AG09309 (cell line): ENCODE results near the gene SH3BP2.

Experiments
- DNase-seq: peaks from one replicate; pipeline ENCODE4 v3.0.0-alpha.2; 2010; ENCODE audit warnings: low read depth
- H3K4me3 ChIP-seq: 2 replicates; pipeline ENCODE4 v1.5.1; 2011; ENCODE audit warnings: mild to moderate bottlenecking, low read depth, low read length, moderate library complexity; ENCODE audit not compliant: control insufficient read depth
- TF ChIP-seq, protein P1 (sequence below): IDR thresholded peaks from 2 replicates; pipeline ENCODE4 v1.5.1; 2011; ENCODE audit warnings: mild to moderate bottlenecking, low read depth, low read length, inconsistent platforms; ENCODE audit not compliant: insufficient read depth, control insufficient read depth; ENCODE audit errors: missing control alignments

Gene SH3BP2

DNA sequence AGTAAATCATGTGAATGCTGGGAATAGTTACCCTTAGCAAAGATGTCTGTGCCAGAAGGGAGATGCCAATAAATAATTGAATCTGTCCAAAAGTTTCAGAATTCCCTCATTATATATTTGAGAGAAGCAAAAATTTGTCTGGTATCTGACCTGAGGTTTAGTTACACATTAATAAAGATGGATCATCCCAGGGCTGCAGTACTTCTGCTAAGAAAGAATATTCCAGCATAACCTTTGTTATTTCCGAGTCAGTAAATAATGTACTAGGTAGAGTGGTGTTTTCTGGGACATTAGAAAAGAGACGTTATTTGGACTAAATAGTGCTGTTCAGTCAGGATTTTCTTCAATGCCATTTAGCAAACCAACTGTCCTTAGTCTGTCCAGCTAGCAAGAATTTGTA, 77.2 kb downstream of the SH3BP2 start:
- no peak overlapping the region for H3K4me3 ChIP-seq
- TF ChIP-seq, protein P1, sequence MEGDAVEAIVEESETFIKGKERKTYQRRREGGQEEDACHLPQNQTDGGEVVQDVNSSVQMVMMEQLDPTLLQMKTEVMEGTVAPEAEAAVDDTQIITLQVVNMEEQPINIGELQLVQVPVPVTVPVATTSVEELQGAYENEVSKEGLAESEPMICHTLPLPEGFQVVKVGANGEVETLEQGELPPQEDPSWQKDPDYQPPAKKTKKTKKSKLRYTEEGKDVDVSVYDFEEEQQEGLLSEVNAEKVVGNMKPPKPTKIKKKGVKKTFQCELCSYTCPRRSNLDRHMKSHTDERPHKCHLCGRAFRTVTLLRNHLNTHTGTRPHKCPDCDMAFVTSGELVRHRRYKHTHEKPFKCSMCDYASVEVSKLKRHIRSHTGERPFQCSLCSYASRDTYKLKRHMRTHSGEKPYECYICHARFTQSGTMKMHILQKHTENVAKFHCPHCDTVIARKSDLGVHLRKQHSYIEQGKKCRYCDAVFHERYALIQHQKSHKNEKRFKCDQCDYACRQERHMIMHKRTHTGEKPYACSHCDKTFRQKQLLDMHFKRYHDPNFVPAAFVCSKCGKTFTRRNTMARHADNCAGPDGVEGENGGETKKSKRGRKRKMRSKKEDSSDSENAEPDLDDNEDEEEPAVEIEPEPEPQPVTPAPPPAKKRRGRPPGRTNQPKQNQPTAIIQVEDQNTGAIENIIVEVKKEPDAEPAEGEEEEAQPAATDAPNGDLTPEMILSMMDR: no peak
- no peak for DNase-seq

DNA sequence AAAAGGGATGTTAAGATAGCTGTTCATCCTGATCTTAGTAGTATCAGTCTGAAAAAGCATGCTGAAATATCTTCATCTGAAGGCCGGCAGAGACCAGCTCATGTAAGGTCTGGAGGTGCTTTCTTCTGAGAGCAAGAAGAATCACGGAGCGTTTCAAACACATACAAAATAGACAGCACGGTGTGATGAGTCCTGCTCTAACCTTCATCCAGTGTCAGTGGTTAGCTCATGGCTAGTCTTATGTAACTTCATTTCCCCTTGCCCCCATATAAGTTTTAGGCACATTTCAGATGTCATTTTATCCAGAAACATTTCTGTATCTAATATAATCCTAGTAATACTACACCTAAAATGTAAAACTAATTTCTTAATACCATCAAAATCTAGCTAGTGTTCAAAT, 78.6 kb downstream of the SH3BP2 start:
- H3K4me3 ChIP-seq: no peak overlapping the region
- DNase-seq: no peak
- TF ChIP-seq, protein P1: no peak

DNA sequence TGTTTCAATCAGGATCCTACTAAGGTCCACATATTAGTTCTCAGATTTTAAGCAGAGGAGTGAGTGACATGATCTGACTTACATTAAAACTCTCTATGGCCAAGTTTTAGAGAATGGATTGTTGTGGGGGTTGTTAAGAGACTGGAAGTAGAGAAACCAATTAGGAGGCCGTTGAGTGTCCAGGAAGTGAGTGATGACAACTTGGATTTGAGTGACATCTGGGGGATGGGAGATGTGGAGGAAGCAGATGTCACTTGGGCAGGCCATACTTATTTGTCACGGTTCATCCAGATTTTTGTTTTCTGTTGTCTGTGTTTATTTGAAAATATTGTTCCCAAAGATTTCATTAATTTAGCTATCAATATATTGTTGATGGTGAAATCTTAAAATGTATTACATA, 79.0 kb downstream of the SH3BP2 start:
- DNase-seq: no peak
- TF ChIP-seq, protein P1: no peak
- no peak overlapping the region for H3K4me3 ChIP-seq

- TF ChIP-seq, protein P1: no peak
- H3K4me3 ChIP-seq: no peak overlapping the region
- DNase-seq: no peak
These were observed 80.4 kb downstream of the SH3BP2 start for GRCh38 chr4:2873329-2873728.

DNA sequence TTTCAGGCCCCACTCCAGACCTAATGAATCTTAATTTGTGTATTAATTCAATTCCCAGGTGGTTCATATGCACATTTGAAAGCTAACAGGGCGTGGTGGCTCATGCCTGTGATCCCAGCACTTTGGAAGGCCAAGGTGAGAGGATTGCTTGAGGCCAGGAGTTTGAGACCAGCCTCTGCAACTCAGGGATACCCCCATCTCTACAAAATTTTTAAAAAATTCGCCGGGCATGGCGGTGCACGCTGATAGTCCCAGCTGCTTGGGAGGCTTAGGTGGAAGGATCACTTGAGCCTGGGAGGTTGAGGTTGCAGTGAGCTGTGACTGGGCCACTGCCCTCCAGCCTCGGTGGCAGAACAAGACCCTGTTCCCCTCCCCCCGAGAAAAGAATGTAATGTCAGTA, 82.0 kb downstream of the SH3BP2 start:
- H3K4me3 ChIP-seq: no peak overlapping the region
- TF ChIP-seq, protein P1: no peak
- DNase-seq: no peak

GRCh38 chr4:2875556-2875955, 82.7 kb downstream of the SH3BP2 start:
- no peak overlapping the region for H3K4me3 ChIP-seq
- TF ChIP-seq, protein P1: no peak

GRCh38 chr4:2878346-2878745, 85.5 kb downstream of the SH3BP2 start:
- no peak for DNase-seq
- no peak overlapping the region for H3K4me3 ChIP-seq
- TF ChIP-seq, protein P1: no peak

More at GRCh38 chr4:2875556-2875955, 82.7 kb downstream of the SH3BP2 start:
- no peak for DNase-seq
